Endodermal cell (in vitro differentiated cells): ENCODE results near the gene LEAP2. TPM values are rescaled to one million over a fixed set of nuclear protein-coding genes. Genes with fewer than 3 reads are reported as not detected.
A peak's percentile ranks its signal among the peaks of the same experiment; 100 is the strongest.

Source experiments
- DNase-seq: peaks from one replicate; pipeline ENCODE4 v3.0.0-alpha.2; 2017
- H3K27ac ChIP-seq: 2 replicates; pipeline ENCODE4 v1.5.1; 2013; ENCODE audit warnings: mild to moderate bottlenecking, low read depth, low read length, moderate library complexity
- H3K27me3 ChIP-seq: 2 replicates; pipeline ENCODE4 v1.6.1; 2013; ENCODE audit warnings: mild to moderate bottlenecking, low read length, moderate library complexity; ENCODE audit not compliant: insufficient read depth, control insufficient read depth, poor library complexity, severe bottlenecking
- H3K36me3 ChIP-seq: 2 replicates; pipeline ENCODE4 v1.7.0; 2013; ENCODE audit warnings: mild to moderate bottlenecking, low read length, moderate library complexity; ENCODE audit not compliant: control insufficient read depth, insufficient read depth
- H3K4me1 ChIP-seq: one replicate; pipeline ENCODE4 v1.7.0; 2013; ENCODE audit warnings: low read length; ENCODE audit not compliant: control insufficient read depth, insufficient read depth
- H3K4me3 ChIP-seq: 2 replicates; pipeline ENCODE4 v1.5.1; 2013; ENCODE audit warnings: mild to moderate bottlenecking, low read length, moderate library complexity
- H3K9ac ChIP-seq: 2 replicates; pipeline ENCODE4 v1.6.1; 2013; ENCODE audit warnings: mild to moderate bottlenecking, low read length, moderate library complexity; ENCODE audit not compliant: poor library complexity, severe bottlenecking; ENCODE audit errors: extremely low read depth
- H3K9me3 ChIP-seq: 2 replicates; pipeline ENCODE4 v1.6.1; 2013; ENCODE audit warnings: mild to moderate bottlenecking, low read length, moderate library complexity; ENCODE audit not compliant: control insufficient read depth
- H3K27ac Mint-ChIP-seq: 2 replicates; pipeline ENCODE4 v1.8.0; 2020; ENCODE audit warnings: mixed read lengths
- H3K27me3 Mint-ChIP-seq: 2 replicates; pipeline ENCODE4 v1.8.0; 2021; ENCODE audit warnings: mild to moderate bottlenecking, mixed read lengths; ENCODE audit not compliant: insufficient read depth
- H3K36me3 Mint-ChIP-seq: 2 replicates; pipeline ENCODE4 v1.8.0; 2020; ENCODE audit warnings: low read depth, mixed read lengths
- H3K4me1 Mint-ChIP-seq: 2 replicates; pipeline ENCODE4 v1.8.0; 2020; ENCODE audit warnings: mixed read lengths
- H3K4me3 Mint-ChIP-seq: 2 replicates; pipeline ENCODE4 v1.8.0; 2020; ENCODE audit warnings: mild to moderate bottlenecking, moderate library complexity, mixed read lengths
- H3K9me3 Mint-ChIP-seq: 2 replicates; pipeline ENCODE4 v1.8.0; 2020; ENCODE audit warnings: mild to moderate bottlenecking, mixed read lengths
- WGBS, 2 experiments: methylation state at CpG; one replicate each; pipeline versions ENCODE4 v1.1.5 to v1.1.7; 2013; ENCODE audit warnings: missing lambda C conversion rate in 2 of 2, mixed read lengths in 1 of 2; ENCODE audit not compliant: insufficient coverage in 1 of 2, insufficient read length in 1 of 2; 5-methylcytosine and 5-hydroxymethylcytosine counted together
- total RNA-seq, 2 donors: library from RNA; stranded (reverse); fragmentation: NEBNext Ultra II Directional in 1 of 2; extraction: Animal tissue kit (Norgen Biotek cat#: 25700) in 1 of 2; gene quantifications; 2 replicates in 1 of 2; 3 replicates in 1 of 2; pipeline ENCODE4 v1.2.1, GENCODE V29; 2021
- TF ChIP-seq, protein P1 (sequence below): fragments of 200-600 bp; sonication (generic); conservative IDR thresholded peaks from 2 replicates; pipeline ENCODE4 v1.5.0; 2021; ENCODE audit warnings: antibody characterized with exemption, mild to moderate bottlenecking

The LEAP2 gene
- total RNA-seq, 2 donors from 2014 or later, result 0.92 to 0.95 TPM

DNA sequence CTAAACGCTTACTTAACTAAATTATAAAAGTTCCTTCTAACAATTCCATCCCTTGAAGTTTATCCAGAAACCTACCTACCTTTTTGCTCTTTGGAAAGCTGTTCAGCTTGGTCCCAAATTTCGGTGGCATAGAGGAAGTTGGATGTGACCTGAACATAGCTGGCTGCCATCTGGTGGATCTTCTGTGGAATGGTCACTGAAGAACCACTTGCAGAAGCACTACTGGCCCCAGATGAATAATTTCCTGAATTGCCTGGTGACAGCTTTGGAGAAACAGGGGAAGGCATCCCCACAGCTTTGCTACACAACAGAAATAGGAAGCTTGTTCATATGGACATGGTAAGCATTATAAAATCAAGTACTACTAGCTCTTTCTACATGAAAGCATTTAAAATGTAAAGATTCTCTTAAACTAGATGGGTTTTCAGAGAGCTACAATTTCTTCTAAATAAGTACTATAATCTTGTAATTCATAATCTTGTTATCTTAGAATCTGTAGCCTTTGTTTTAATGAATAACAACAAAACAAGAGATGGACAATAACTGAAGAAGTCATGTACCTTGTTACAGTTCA is 9.9 kb downstream of the LEAP2 start:
- Histone ChIP-seq H3K4me3 (no peak overlapping the region), H3K9me3 (no peaks in the 10 kb centered on the region), H3K4me1 (peaks cover 7% of the 10 kb centered on the region), H3K36me3 (peaks cover 98% of the 10 kb centered on the region), H3K9ac (no peak overlapping the region), H3K27me3 (no peaks in the 10 kb centered on the region), H3K27ac (no peak overlapping the region)
- no peaks in the 10 kb centered on the region for H3K27me3 Mint-ChIP-seq
- TF ChIP-seq, protein P1, sequence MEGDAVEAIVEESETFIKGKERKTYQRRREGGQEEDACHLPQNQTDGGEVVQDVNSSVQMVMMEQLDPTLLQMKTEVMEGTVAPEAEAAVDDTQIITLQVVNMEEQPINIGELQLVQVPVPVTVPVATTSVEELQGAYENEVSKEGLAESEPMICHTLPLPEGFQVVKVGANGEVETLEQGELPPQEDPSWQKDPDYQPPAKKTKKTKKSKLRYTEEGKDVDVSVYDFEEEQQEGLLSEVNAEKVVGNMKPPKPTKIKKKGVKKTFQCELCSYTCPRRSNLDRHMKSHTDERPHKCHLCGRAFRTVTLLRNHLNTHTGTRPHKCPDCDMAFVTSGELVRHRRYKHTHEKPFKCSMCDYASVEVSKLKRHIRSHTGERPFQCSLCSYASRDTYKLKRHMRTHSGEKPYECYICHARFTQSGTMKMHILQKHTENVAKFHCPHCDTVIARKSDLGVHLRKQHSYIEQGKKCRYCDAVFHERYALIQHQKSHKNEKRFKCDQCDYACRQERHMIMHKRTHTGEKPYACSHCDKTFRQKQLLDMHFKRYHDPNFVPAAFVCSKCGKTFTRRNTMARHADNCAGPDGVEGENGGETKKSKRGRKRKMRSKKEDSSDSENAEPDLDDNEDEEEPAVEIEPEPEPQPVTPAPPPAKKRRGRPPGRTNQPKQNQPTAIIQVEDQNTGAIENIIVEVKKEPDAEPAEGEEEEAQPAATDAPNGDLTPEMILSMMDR, result peak; percentile 77
- no peak overlapping the region for H3K27ac Mint-ChIP-seq
- no peaks in the 10 kb centered on the region for H3K9me3 Mint-ChIP-seq
- H3K36me3 Mint-ChIP-seq, result peaks cover 75% of the 10 kb centered on the region
- no peak overlapping the region for H3K4me3 Mint-ChIP-seq
- no peaks in the 10 kb centered on the region for H3K4me1 Mint-ChIP-seq
- WGBS, 2 experiments, result 83% methylated on average over 2 of the region's 2 CpGs
- DNase-seq, result peak; percentile 66

DNA sequence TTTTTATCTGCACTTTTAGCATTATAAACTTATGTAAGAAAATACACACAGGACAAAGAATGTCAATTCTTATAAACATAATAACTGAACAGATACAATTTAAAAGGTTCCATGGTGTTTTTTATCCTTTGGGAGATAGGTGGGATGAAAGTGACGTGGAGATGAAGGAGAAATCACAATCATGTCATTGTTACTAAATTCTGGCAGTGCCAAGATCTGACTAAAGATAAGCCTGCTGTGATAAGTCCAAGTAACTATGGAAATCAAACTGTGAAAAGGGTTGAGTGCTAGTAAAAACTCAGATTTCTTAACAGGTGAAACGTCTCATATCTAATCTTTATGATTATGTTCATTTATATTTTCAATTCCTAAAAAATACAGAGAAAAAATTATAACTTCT is 11.1 kb downstream of the LEAP2 start:
- H3K4me3 Mint-ChIP-seq, result no peak overlapping the region
- no peaks in the 10 kb centered on the region for H3K27me3 ChIP-seq
- H3K27ac ChIP-seq, result no peak overlapping the region
- peaks cover 72% of the 10 kb centered on the region for H3K36me3 Mint-ChIP-seq
- H3K9me3 ChIP-seq, result no peaks in the 10 kb centered on the region
- no peak overlapping the region for H3K4me3 ChIP-seq
- 74 to 100% methylated on average over 1 of the region's 2 CpGs for WGBS, 2 experiments
- no peaks in the 10 kb centered on the region for H3K9me3 Mint-ChIP-seq
- H3K4me1 ChIP-seq, result peaks cover 7% of the 10 kb centered on the region
- peaks cover 98% of the 10 kb centered on the region for H3K36me3 ChIP-seq
- H3K27ac Mint-ChIP-seq, result no peak overlapping the region
- no peaks in the 10 kb centered on the region for H3K27me3 Mint-ChIP-seq
- H3K9ac ChIP-seq, result no peak overlapping the region
- TF ChIP-seq, protein P1, result no peak
- DNase-seq, result no peak
- H3K4me1 Mint-ChIP-seq, result no peaks in the 10 kb centered on the region

DNA sequence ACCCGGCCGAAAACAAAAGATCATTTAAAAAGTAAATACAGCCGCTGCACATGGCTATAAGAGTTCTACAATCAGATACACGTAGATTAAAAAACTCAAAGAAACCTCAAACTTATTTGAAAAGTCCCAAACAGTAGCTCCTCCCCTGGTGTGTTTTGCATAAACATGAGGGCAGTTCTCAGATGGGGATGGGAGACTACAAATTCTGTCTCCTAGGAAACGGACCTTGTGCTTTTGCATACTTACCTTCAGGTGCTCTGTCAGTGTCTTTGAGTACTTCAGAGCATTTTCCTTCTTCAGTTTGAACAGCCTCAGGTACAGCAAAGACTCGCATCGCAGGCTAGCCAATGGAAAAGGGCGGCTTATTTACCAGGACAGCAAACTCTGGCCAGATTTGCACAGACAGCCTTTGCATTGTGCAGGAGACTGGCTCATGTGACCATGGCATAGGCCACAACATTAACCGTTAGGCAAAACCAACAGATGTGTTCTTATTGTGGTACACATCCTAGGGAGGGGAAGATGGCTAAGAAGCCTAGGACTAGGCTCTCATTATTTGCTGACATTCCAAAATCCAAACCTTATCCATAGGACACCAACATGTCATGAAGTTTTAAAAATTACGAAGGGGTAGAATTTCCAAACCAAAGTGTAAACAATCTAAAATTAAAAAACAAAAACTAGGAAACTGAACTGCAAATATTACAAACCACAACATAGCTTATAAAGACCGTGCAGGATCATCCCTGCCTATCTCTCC is 12.8 kb downstream of the LEAP2 start:
- no peaks in the 10 kb centered on the region for H3K9me3 Mint-ChIP-seq
- H3K36me3 Mint-ChIP-seq, result peaks cover 66% of the 10 kb centered on the region
- H3K27me3 Mint-ChIP-seq, result no peaks in the 10 kb centered on the region

More for the DNA sequence above, 12.8 kb downstream of the LEAP2 start:
- Histone ChIP-seq H3K9me3 (no peaks in the 10 kb centered on the region), H3K4me3 (no peak overlapping the region), H3K27ac (no peak overlapping the region), H3K9ac (no peak overlapping the region), H3K36me3 (peaks cover 94% of the 10 kb centered on the region), H3K27me3 (no peaks in the 10 kb centered on the region), H3K4me1 (peaks cover 7% of the 10 kb centered on the region)
- TF ChIP-seq, protein P1, result no peak
- Mint-ChIP-seq H3K4me3 (no peak overlapping the region), H3K27ac (peak overlapping the region; percentile 16), H3K4me1 (no peaks in the 10 kb centered on the region)
- no peak for DNase-seq
- 94 to 100% methylated on average over 6 to 11 of the region's 11 CpGs for WGBS, 2 experiments
